NCI-H1048 (cell line): Measurements from ENCODE around the gene MRPL17.

Experiments used
- DNase-seq: peaks from one replicate; lab custom pipeline; 2025; lab: John Stamatoyannopoulos, UW

Gene MRPL17

DNA sequence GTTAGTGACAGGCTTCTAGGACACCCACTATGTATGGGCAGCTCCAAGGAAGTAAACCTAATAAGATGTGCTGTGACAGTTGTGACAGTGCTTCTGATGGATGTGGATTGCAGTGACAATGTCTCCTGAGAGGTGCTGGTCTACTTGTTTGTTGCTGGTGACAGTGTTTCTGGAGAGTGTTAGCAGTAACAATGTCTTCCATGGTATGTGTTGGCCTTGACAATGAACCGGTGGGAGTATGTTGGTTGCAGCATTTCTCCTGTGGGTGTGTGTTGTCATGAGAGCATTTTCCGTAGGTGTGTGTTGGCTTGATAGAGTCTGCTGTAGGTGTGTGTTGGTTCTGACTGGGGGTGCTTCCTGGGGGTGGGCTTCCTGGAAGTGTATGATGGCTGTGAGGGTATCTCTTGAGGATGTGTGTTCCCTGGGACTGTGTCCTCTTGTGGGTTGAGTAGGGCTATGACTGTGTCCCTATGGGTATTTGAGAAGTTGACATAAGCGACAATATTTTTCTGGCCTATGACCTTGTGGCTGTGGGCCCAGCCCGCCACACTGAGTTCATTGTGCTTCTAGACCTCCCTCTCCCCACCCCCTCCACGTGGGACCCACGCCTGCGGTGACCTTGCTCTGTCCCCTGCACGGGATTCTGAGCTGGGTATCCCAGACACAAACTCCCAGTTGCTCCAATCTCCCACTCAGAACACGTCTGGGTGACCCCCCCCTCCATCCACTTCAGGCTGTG is 28.7 kb downstream of the MRPL17 start:
- no peak for DNase-seq

DNA sequence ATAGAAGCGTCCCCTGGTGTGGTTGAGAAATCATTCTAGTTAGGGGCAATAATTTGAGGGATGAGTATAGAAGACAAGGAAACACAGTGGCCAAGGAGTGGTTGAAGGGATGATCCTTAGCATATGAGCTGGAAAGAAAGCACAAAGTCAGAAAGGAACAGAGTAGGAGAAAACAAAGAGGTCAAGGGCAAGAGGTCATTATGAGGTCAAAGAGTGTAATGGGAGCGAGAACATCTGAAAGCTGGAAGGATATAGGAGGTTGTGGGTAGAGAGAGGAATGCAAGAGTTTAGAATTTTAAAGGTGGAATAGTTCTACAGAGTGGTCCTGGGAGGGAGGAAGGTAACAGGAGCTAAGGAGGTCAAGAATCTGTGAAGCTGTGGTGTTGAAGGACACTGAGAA is 29.5 kb downstream of the MRPL17 start:
- no peak for DNase-seq

DNA sequence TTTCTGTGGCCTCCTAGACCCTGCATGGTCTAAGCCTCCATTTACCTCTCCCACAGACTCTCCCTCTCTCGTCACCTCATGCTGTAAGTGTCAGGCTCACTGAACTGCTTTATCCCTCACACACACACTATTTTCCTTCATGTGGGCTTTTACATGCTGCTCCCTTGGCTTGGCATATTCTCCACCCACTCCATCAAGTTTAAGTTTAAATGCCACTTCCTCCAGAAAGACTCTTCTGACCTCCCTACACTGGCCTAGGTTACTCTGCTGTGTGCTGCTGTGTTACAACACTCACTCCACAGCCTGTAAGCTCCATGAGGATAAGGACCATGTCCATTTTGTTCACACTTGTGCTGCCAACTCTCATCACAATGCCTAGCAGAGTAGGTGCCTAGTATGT is 30.0 kb downstream of the MRPL17 start:
- DNase-seq = no peak

- DNase-seq = no peak
These were observed 31.0 kb downstream of the MRPL17 start for GRCh38 chr11:6652182-6652581.

DNA sequence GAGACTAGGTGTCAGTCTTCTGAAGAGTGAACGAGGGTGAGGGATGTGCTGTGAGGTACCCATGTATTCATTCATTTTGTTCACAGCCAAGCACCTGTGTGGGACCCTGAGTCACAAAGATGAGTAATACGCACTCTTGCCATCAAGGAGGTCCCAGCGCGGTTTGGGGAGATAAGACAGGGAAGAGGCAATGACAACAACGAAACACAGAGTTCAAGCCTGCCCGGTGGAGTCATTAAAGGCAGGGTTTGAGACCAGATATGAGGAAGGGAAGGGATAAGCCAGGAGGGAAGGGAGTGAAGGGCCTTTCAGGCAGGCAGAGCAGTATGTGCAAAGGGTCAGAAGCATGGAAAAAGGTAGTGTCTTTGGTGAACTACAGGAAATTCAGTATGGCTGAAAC is 32.2 kb downstream of the MRPL17 start:
- no peak for DNase-seq

DNA sequence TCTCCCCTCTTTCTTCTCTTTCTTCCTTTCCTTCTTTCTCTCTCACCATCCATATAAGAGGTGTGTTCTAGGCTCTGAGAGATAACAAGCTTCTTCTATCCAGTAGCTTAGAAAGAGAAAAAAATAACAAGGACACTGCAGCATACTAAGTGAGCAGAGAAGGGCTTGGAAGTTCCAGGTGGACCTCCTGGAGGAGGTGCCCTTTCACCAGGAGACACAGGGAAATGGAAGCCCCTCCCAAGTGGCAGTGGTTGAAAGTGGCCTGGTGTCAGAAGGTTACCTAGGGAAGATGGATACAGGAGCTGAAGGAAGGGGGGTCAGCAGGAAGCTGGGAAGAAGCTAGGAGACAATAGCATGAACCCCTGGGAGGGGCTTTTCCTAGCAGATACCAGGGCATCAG is 33.0 kb downstream of the MRPL17 start:
- no peak for DNase-seq

DNA sequence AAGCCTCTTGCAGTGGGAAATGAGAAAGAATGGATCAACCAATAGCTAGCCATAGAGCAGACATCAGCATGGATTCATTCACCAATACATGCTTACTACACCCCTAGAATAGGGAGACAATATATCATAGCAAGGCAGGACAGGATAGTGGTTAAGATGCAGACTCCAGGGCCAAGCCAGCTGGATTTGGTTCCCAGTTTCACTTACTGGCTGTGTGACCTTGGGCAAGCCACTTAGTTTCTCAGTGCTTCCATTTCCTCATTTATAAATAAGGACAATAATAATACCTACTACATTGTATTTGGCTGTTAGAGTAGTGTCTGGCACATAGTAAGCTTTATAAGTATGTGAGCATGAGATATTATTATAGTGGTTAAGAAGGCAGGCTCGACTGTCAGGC is 34.6 kb downstream of the MRPL17 start:
- DNase-seq = no peak

DNA sequence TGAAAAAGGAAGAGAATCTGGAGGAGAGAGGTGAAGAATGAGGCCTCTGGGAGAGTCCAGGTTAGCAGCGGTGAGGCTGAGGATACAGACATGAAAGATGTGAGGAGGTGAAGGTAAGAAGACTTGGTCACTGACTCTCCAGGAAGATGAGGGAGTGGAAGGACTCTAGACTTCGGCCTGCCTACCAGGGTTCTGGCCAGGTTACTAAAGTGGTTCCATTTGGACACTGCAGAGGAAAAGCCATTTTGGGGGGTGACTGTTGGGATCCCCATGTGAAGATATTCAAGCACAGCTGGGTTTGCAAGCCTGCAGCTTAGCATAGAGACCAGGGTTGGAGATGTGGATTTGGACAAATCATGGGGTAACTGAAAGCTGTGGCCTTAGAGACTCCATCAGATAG is 35.3 kb downstream of the MRPL17 start:
- no peak for DNase-seq

DNA sequence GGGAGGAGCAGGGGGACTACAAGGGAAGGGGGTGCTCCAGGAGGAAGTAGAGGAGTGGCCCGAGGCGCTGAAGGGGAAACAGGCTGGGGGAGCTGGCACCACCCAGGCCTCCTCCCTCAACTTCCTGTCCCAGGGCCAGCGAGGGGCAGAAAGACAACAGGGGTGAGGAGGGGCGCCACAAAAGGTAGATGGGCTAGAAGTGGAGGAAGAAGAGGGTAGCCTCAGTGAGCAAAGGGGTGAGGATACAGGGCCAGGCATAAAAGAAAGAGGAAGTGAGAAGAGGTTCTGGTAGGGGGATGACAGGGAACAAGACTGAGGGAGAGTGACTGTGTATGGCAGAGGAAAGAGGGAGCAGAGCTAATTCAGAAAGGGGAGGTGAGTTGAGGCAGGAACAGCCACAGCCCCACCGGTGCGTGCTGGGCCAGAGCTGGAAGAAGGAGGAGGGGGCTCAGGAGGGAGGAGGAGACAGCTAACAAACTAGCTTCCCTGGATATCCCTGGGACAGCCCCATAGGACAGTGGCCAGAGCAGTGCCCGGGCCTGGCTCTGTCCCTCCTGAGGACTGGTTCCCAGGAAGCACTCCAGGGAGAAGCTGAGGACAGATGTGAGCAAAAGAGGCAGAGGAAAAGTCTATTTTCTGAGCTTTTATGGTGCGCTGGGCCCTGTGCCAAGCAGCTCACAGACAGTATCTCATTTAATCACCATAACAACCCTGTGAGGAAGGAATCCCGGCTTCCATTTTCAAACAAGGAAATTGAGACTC is 36.0 kb downstream of the MRPL17 start:
- DNase-seq = no peak

GRCh38 chr11:6646576-6646917 is 36.6 kb downstream of the MRPL17 start:
- no peak for DNase-seq

DNA sequence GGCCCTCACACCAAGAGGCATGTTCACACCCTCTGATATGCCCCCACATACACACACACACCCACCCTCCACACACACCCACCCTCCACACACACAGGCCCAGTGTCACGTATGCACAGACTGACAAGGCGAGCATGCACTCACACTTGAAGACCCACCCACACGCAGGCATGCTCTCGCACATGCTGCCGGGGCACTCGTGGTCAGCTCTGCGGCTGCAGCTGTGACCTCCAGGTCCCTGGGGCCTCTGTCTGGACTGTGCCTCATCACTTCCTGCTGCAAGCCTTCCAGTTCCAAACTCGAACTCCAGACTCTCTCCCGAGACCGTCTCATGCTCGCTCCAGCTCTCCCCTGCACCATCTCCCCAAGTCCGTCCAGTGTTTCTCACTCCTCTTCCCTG is 37.1 kb downstream of the MRPL17 start:
- DNase-seq = no peak

GRCh38 chr11:6642957-6643356 is 40.2 kb downstream of the MRPL17 start:
- DNase-seq = no peak

GRCh38 chr11:6640985-6641701 is 42.0 kb downstream of the MRPL17 start:
- DNase-seq = no peak

GRCh38 chr11:6640036-6640984 is 42.8 kb downstream of the MRPL17 start:
- no peak for DNase-seq

- no peak for DNase-seq
These were observed 44.7 kb downstream of the MRPL17 start for GRCh38 chr11:6638429-6638828.

DNA sequence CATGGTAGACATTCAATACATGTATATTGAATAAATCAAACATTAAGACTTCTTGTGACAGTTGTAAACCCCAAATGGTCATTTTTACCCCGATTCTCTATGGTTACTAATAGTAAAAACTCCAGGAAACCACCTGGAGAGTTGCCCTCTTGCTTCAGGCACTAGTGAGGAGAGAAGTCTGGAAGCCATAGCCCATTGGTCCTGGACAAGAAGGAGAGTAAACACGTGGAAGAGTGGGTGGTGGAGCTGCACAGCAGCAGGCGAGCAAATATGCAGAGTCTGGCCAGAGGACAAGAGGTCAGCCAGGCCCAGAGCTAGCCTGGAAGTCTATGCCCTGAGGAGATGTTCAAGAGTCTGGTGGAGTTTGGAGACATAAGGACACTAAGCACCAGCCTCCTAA is 45.3 kb downstream of the MRPL17 start:
- DNase-seq = no peak

GRCh38 chr11:6636480-6636879 is 46.7 kb downstream of the MRPL17 start:
- DNase-seq = no peak

DNA sequence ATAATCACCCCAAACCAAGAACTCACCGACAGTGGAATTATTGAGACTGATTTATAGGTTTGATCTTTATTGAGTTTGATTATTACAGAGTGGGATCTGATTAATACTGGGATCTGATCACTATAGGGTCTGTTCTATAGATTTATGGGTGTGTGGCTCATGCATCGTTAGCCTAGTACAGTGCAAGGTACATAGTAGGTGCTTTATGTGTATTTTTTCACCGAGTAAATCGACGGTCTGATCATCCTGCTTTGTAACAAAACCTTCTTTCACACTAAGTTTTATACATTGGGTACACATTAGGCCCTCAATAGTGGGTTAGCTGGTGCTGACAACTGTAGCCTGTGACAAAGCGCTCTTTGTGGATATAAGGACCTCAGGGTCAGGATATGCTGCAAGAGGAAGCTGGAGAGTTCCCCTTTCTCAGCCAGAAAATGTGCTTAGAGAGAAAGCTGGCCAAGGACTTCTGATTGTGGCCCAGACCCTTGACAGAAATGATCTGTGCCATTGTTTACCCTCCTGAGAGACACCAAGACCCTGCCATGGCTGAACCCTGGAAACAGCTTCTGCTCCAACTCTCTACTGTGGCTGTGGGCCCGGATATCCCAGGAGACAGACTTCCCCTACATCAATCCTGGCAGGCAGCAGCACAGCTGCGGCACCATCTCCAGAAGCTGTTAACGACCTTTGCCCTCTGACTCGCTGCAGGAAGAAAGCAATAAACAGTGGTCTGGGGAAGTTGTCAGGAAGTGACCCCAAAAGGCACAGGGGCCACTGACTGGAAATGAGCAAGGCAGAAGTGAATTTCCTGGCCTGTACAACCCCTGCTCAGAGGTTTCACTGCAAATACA is 47.8 kb downstream of the MRPL17 start:
- DNase-seq = no peak

DNA sequence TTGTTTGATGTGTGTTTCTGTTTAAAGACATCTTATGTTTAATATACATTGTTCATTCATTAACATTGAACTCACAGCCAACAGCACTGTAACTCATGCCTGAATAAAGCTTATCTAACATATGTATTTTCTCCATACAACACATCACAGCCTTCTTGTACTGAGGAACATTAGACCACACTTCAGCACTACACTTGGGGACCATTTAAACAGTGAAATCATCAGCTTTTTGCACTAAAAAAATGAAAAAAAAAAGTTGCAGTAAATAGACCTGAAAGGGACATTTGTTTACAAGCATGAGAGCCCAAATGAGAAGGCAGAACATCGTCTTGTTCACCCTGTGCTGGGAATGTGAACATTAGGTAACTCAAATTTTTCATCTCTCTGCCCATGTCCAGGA is 48.6 kb downstream of the MRPL17 start:
- DNase-seq = no peak

DNA sequence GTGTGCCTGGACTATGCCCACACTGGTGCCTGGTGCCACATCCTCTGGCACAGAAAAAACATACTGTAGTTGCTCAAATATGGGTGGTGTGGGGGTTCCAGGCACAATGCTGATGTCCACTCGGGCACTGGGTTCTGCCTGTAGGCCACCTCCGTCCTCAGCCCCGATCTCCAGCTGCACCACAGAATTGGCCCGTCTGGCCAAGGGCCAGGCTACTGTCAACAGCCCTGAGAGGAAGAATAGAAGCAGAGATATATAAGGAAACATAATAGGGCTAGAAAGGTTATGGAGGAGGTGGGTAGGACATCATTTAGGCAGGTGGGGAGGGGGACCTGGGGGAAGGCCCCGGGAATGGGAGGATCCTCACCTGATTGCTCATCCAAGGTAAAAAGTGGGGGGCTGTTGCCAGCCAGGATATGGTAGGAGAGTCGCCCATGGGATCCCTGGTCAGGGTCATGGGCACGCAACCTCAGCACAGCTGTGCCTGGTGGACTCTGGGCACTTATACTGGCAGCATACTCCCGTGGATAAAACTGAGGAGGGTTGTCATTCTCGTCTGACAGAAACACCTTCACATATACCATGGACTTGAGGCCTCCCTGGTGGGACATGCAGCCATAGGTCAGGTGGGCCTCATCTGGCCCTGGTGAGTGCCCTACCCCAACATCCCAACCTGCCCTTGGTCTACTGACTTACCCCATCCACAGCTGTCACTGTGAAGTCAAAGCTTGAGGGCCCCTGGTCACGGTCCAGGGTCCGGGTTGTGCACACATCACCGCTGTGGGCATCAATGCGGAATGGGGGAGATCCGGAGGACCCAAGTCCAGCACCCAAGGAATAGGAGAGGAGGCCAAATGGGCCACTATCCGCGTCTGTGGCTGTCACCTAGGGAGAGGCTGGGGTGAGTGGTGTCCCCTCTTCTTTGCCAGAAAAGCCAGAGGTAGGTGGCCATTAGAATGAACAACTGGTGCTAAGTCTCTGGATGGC is 49.4 kb downstream of the MRPL17 start:
- no peak for DNase-seq
